ENCODE measurements around the gene BMAL1.

GRCh38 chr11:13287036-13287435 lies 9.4 kb downstream of the BMAL1 start:
- TF ChIP-seq, protein P1, sequence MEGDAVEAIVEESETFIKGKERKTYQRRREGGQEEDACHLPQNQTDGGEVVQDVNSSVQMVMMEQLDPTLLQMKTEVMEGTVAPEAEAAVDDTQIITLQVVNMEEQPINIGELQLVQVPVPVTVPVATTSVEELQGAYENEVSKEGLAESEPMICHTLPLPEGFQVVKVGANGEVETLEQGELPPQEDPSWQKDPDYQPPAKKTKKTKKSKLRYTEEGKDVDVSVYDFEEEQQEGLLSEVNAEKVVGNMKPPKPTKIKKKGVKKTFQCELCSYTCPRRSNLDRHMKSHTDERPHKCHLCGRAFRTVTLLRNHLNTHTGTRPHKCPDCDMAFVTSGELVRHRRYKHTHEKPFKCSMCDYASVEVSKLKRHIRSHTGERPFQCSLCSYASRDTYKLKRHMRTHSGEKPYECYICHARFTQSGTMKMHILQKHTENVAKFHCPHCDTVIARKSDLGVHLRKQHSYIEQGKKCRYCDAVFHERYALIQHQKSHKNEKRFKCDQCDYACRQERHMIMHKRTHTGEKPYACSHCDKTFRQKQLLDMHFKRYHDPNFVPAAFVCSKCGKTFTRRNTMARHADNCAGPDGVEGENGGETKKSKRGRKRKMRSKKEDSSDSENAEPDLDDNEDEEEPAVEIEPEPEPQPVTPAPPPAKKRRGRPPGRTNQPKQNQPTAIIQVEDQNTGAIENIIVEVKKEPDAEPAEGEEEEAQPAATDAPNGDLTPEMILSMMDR (IDR thresholded peaks at IDR 0.05), result no peak
- TF ChIP-seq POLR2A (IDR thresholded peaks at IDR 0.05), result no peak
